Activated T-cell treated with anti-CD3 and anti-CD28 coated beads, Interleukin-2, amount 50 U/mL, for 48 hours (primary cell): ENCODE results near the gene ZNF662.

ENCODE experiments used
- DNase-seq, 2 experiments: peaks; one replicate each; pipeline ENCODE4 v3.0.0-alpha.2; 2020

ZNF662 gene

GRCh38 chr3:42891042-42891441, 14.9 kb upstream of the ZNF662 start:
- no peak for DNase-seq

- no peak for DNase-seq
Observed at GRCh38 chr3:42892169-42892568, 13.8 kb upstream of the ZNF662 start.

GRCh38 chr3:42892807-42893206, 13.1 kb upstream of the ZNF662 start:
- no peak for DNase-seq

- DNase-seq = no peak
Observed at GRCh38 chr3:42894698-42895579, 11.0 kb upstream of the ZNF662 start.

- no peak for DNase-seq
Observed at GRCh38 chr3:42895580-42895868, 10.4 kb upstream of the ZNF662 start.

- no peak for DNase-seq
Observed at GRCh38 chr3:42898896-42899675, 6.9 kb upstream of the ZNF662 start.

GRCh38 chr3:42900226-42901072, 5.5 kb upstream of the ZNF662 start:
- DNase-seq = no peak

- no peak for DNase-seq
Observed at GRCh38 chr3:42901073-42901415, 4.9 kb upstream of the ZNF662 start.

GRCh38 chr3:42902257-42902656, 3.7 kb upstream of the ZNF662 start:
- DNase-seq = no peak

GRCh38 chr3:42904076-42904475, 1.9 kb upstream of the ZNF662 start:
- DNase-seq = no peak

GRCh38 chr3:42905740-42906069, 237 bp upstream of the ZNF662 start:
- no peak for DNase-seq

GRCh38 chr3:42906848-42907183, 874 bp downstream of the ZNF662 start:
- peak in 1 of 2 experiments; percentile 17 for DNase-seq

GRCh38 chr3:42908675-42909074, 2.7 kb downstream of the ZNF662 start:
- DNase-seq = no peak

GRCh38 chr3:42911551-42911950, 5.6 kb downstream of the ZNF662 start:
- no peak for DNase-seq

GRCh38 chr3:42914771-42915515, 9.0 kb downstream of the ZNF662 start:
- no peak for DNase-seq

- DNase-seq = no peak
Observed at GRCh38 chr3:42923606-42924005, 17.7 kb downstream of the ZNF662 start.

- no peak for DNase-seq
Observed at GRCh38 chr3:42926310-42926709, 20.4 kb downstream of the ZNF662 start.

- DNase-seq = no peak
Observed at GRCh38 chr3:42934111-42934510, 28.2 kb downstream of the ZNF662 start.

GRCh38 chr3:42934910-42935309, 29.0 kb downstream of the ZNF662 start:
- no peak for DNase-seq

- no peak for DNase-seq
Observed at GRCh38 chr3:42935472-42935871, 29.5 kb downstream of the ZNF662 start.

GRCh38 chr3:42936157-42936981, 30.4 kb downstream of the ZNF662 start:
- no peak for DNase-seq

GRCh38 chr3:42937334-42937733, 31.4 kb downstream of the ZNF662 start:
- no peak for DNase-seq
